Neural crest cell (in vitro differentiated cells): Measurements from ENCODE around the gene LETMD1. TPM values are rescaled to one million over a fixed set of nuclear protein-coding genes. Genes with fewer than 3 reads are reported as not detected.
A peak's percentile ranks its signal among the peaks of the same experiment; 100 is the strongest.

Experiments
- DNase-seq: peaks from one replicate; pipeline ENCODE4 v3.0.0; 2021; ENCODE audit warnings: low read depth, mixed read lengths, low spot score
- H3K27ac Mint-ChIP-seq: one replicate; pipeline ENCODE4 v1.8.0; 2021; ENCODE audit warnings: mild to moderate bottlenecking, mixed read lengths; ENCODE audit not compliant: unreplicated experiment
- H3K27me3 Mint-ChIP-seq: 2 replicates; pipeline ENCODE4 v1.8.0; 2021; ENCODE audit warnings: low read depth, mild to moderate bottlenecking, mixed read lengths
- H3K36me3 Mint-ChIP-seq: 2 replicates; pipeline ENCODE4 v1.8.0; 2021; ENCODE audit warnings: low read depth, mild to moderate bottlenecking, mixed read lengths
- H3K4me1 Mint-ChIP-seq: 2 replicates; pipeline ENCODE4 v1.8.0; 2021; ENCODE audit warnings: mixed read lengths
- H3K4me3 Mint-ChIP-seq: one replicate; pipeline ENCODE4 v1.8.0; 2021; ENCODE audit warnings: mild to moderate bottlenecking, mixed read lengths
- H3K9me3 Mint-ChIP-seq: 2 replicates; pipeline ENCODE4 v1.8.0; 2021; ENCODE audit warnings: mixed read lengths
- total RNA-seq: library from RNA; stranded (reverse); gene quantifications from 2 replicates; pipeline ENCODE4 v1.2.1, GENCODE V29; 2021
- TF ChIP-seq, protein P1 (sequence below): fragments of 200-600 bp; sonication (generic); conservative IDR thresholded peaks from 2 replicates; pipeline ENCODE4 v1.5.0; 2021; ENCODE audit warnings: antibody characterized with exemption, mild to moderate bottlenecking

LETMD1 gene
- total RNA-seq, 1 donor from 2014 or later: 43.2 TPM

DNA sequence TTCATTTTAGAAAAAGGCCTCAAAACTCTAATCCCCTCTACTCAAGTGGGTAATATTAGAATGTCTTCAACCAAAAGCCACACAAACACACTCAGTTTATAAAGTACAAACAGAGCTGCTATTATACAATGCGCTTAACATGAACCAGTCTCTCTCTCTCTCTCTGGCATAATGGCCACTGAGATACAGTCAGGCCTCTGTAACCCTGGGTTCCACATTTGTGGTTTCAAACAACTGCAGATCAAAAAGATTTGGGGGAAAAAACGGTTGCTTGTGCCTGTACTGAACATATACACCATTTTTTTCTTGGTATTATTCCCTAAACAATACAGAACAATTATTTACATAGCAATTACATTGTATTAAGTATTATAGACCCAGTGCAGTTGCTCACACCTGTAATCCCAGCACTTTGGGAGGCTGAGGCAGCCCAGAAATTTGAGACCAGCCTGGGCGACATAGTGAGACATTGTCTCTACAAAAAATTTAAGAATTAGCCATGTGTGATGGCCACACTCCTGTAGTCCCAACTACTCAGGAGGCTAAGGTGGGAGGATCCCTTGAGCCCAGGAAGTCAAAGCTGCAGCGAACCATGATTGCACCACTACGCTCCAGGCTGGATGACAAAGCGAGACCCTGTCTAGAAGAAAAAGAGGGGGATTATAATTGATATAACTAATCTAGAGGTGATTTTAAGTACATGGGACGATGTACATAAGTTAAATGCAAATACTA, 27.5 kb upstream of the LETMD1 start:
- TF ChIP-seq, protein P1, sequence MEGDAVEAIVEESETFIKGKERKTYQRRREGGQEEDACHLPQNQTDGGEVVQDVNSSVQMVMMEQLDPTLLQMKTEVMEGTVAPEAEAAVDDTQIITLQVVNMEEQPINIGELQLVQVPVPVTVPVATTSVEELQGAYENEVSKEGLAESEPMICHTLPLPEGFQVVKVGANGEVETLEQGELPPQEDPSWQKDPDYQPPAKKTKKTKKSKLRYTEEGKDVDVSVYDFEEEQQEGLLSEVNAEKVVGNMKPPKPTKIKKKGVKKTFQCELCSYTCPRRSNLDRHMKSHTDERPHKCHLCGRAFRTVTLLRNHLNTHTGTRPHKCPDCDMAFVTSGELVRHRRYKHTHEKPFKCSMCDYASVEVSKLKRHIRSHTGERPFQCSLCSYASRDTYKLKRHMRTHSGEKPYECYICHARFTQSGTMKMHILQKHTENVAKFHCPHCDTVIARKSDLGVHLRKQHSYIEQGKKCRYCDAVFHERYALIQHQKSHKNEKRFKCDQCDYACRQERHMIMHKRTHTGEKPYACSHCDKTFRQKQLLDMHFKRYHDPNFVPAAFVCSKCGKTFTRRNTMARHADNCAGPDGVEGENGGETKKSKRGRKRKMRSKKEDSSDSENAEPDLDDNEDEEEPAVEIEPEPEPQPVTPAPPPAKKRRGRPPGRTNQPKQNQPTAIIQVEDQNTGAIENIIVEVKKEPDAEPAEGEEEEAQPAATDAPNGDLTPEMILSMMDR: no peak
- H3K27me3 Mint-ChIP-seq: no peaks in the 10 kb centered on the region
- H3K27ac Mint-ChIP-seq: peak overlapping the region; percentile 81
- no peaks in the 10 kb centered on the region for H3K36me3 Mint-ChIP-seq
- H3K4me1 Mint-ChIP-seq: peaks cover 57% of the 10 kb centered on the region
- H3K9me3 Mint-ChIP-seq: no peaks in the 10 kb centered on the region
- DNase-seq: no peak
- H3K4me3 Mint-ChIP-seq: peak overlapping the region; percentile 68

DNA sequence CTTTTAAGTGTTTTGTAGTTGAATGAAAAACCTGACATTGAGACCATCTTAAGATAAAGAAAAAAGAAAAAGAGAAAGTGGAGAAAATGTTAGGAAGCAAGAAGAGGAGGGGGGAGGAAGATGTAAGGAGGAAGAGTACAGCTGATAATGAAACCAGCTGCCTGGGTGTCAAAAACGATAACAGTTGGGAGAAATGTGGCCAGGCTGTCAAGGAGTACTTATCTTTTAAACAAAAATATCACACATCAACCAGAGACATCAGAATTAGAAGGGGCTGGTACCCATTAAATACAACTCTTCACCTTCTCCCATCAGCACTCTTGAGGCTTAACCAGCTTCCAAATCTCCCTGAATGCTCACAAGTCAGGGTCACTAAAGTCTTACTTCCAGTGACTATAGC, 26.4 kb upstream of the LETMD1 start:
- Mint-ChIP-seq H3K36me3 (no peaks in the 10 kb centered on the region), H3K9me3 (no peaks in the 10 kb centered on the region), H3K4me3 (peak overlapping the region; percentile 45), H3K4me1 (peaks cover 65% of the 10 kb centered on the region), H3K27me3 (no peaks in the 10 kb centered on the region), H3K27ac (no peak overlapping the region)
- TF ChIP-seq, protein P1: no peak
- DNase-seq: no peak

DNA sequence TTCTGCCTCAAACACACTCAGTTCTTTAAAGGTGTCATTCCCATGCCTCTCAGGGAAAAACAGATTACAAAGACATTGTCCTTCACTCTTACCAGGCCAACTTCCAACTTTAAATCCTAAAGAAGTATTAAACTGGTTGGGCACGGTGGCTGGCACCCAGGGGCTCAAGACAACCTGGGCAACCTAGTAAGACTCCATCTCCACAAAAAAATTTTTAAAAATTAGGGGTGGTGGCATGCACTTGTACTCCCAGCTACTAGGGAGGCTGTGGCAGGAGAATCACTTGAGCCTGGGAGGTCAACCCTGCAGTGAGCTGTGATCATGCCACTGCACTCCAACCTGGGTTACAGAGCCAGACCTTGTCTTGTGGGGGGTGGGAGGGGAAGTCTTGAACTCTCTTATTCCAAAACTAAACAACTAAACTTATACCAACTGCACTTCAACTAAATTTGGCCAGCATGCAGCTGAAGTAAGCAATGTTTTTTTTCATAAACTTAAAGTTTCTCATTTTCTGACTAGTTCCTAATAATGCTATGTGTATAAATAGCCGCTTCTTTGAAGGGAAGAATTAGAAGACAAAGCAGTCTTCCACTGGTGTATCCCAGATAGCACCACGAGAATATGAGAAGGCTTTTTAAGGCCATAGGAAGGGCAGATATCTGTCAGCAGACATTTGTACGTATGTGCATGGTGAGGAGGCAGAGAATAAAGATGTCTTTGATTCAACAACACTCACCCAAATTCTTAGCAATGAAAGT, 24.3 kb upstream of the LETMD1 start:
- Mint-ChIP-seq H3K27me3 (no peaks in the 10 kb centered on the region), H3K4me3 (peak overlapping the region; percentile 89), H3K9me3 (no peaks in the 10 kb centered on the region), H3K4me1 (peaks cover 78% of the 10 kb centered on the region), H3K27ac (peak overlapping the region; percentile 99), H3K36me3 (no peaks in the 10 kb centered on the region)
- DNase-seq: no peak
- TF ChIP-seq, protein P1: no peak

DNA sequence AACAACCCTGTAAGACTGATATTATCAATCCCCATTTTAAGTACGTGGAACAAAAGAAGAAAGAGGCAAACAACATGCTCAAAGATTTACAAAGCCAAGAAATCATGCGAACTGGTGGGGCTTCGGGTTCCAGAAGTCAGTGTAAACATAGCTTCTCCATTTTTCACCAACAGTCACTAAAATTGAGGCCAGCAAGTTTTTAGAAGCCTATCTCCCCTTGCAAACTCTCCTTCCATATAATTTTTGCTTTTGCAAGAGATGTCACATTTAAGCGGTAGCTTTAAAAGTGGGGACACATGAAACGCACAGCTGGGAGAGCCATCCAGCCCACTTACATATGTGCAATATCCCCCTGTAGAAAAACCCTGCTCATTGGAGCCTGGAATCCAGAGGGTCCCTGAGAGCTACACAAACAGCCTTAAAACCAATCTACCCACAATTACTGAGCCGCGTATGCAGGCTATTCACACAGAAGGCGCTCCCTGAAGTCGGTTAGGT, 22.7 kb upstream of the LETMD1 start:
- Mint-ChIP-seq H3K27me3 (no peaks in the 10 kb centered on the region), H3K27ac (peak overlapping the region; percentile 99), H3K4me1 (peaks cover 81% of the 10 kb centered on the region), H3K36me3 (no peaks in the 10 kb centered on the region), H3K4me3 (peak overlapping the region; percentile 89), H3K9me3 (no peaks in the 10 kb centered on the region)
- DNase-seq: no peak
- TF ChIP-seq, protein P1: no peak

DNA sequence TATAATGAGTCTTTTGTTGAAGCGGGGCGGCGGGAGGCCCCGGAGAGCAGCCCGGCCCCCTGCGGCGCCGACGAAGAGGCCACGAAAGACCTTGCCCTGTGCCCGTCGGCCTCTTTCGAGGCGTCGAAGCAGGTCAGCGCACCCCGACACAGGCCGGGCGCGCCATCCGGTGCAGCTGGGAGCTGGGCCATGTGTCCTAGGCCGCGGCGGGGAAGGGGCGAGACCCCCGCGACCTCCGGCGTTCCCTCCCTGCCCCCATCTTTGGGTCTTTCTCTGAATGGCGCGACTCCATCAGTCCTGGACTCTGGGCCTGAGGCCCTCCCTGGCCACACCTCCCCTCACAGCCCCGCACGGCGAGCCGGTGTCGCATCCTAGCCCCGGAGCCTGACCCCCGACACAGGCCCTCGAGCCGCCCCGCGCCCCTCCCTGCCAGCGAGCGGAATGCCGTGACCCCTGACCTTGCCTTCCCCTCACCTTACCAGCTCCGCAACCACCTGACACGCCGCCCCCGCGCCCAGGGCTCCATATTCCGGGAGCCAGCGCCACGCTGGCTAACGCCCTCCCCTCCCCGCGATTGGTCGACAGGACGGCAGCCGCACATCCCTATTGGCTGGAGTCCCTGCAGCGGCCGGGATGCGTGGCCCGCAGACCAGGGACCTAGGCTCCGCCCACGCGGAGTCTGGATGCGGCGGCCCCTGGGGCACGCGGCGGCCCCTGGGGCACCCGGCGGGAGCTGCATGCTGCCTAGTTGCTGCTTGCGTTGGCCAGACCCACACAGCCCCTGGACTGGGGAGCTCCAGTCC, 22.1 kb upstream of the LETMD1 start, which contains the start of gene SLC11A2:
SLC11A2 (minus strand) TSS at position 549 of the 803 bp plus-strand sequence. CDS start 15,656 bp downstream, outside the sequence.
- peak; percentile 89 for DNase-seq

More for the DNA sequence above, 22.1 kb upstream of the LETMD1 start, which contains the start of gene SLC11A2:
- H3K9me3 Mint-ChIP-seq: no peaks in the 10 kb centered on the region
- H3K4me3 Mint-ChIP-seq: peak within 1 kb of the TSS; percentile 89
- no peaks in the 10 kb centered on the region for H3K36me3 Mint-ChIP-seq
- TF ChIP-seq, protein P1: no peak
- peak within 1 kb of the TSS; percentile 99 for H3K27ac Mint-ChIP-seq
- H3K27me3 Mint-ChIP-seq: no peaks in the 10 kb centered on the region
- H3K4me1 Mint-ChIP-seq: peaks cover 74% of the 10 kb centered on the region
